Vagina (tissue), 2 donors: ENCODE data around the gene GMEB2.

Experiments
- CTCF ChIP-seq, 3 experiments: fragments of 450-650 bp in 2 of 3; fragments of 200-600 bp in 1 of 3; sonication (generic) in 1 of 3; IDR thresholded peaks; one replicate each; pipeline ENCODE4 v1.5.1; 2017 to 2019; ENCODE audit warnings: antibody characterized with exemption in 3 of 3, mild to moderate bottlenecking in 2 of 3, moderate library complexity in 2 of 3
- POLR2A ChIP-seq, 2 donors: fragments of 450-650 bp; IDR thresholded peaks; one replicate each; pipeline ENCODE4 v1.6.1; 2017; ENCODE audit warnings: antibody characterized with exemption in 2 of 2, mild to moderate bottlenecking in 2 of 2, moderate library complexity in 2 of 2

- TF ChIP-seq CTCF (IDR thresholded peaks at IDR 0.05) (no peak), POLR2A (IDR thresholded peaks at IDR 0.05) (no peak)
Observed at GRCh38 chr20:63595416-63596127, 31.3 kb downstream of the GMEB2 start.
